Osteoblast (primary cell): ENCODE data around the gene DOCK11. TPM values are rescaled to one million over a fixed set of nuclear protein-coding genes. Genes with fewer than 3 reads are reported as not detected.

Source experiments
- DNase-seq: peaks from one replicate; pipeline ENCODE4 v3.0.0; 2011; ENCODE audit warnings: low spot score, mixed read lengths; ENCODE audit not compliant: insufficient read length; ENCODE audit errors: missing footprints
- H2AFZ ChIP-seq: 2 replicates; pipeline ENCODE4 v1.6.0; 2011; ENCODE audit warnings: mild to moderate bottlenecking, low read length
- H3K27ac ChIP-seq: 2 replicates; pipeline ENCODE4 v1.5.1; 2011; ENCODE audit warnings: mild to moderate bottlenecking, low read depth, low read length, moderate library complexity
- H3K27me3 ChIP-seq: 2 replicates; pipeline ENCODE4 v1.6.0; 2012; ENCODE audit warnings: mild to moderate bottlenecking, control low read depth, inconsistent platforms, low read length, moderate library complexity; ENCODE audit not compliant: insufficient read depth
- H3K36me3 ChIP-seq: 2 replicates; pipeline ENCODE4 v1.5.1; 2011; ENCODE audit warnings: mild to moderate bottlenecking, low read length, control low read depth, moderate library complexity; ENCODE audit not compliant: insufficient read depth
- H3K4me1 ChIP-seq: 2 replicates; pipeline ENCODE4 v1.5.1; 2011; ENCODE audit warnings: mild to moderate bottlenecking, low read length, control low read depth, moderate library complexity; ENCODE audit not compliant: insufficient read depth
- H3K4me2 ChIP-seq: 2 replicates; pipeline ENCODE4 v1.6.0; 2011; ENCODE audit warnings: mild to moderate bottlenecking, low read length; ENCODE audit not compliant: insufficient read depth
- H3K4me3 ChIP-seq: fragments of 200-600 bp; sonication (generic); 3 replicates; pipeline ENCODE4 v1.5.1; 2012; ENCODE audit warnings: mild to moderate bottlenecking, low read length, inconsistent platforms; ENCODE audit not compliant: insufficient read depth
- H3K79me2 ChIP-seq: 2 replicates; pipeline ENCODE4 v1.6.0; 2012; ENCODE audit warnings: mild to moderate bottlenecking, low read length, control low read depth, inconsistent platforms; ENCODE audit not compliant: insufficient read depth
- H3K9me3 ChIP-seq: 2 replicates; pipeline ENCODE4 v1.5.1; 2011; ENCODE audit warnings: low read depth, low read length, control low read depth
- H4K20me1 ChIP-seq: 2 replicates; pipeline ENCODE4 v1.6.0; 2012; ENCODE audit warnings: mild to moderate bottlenecking, low read length, control low read depth; ENCODE audit not compliant: insufficient read depth
- CTCF ChIP-seq: IDR thresholded peaks from 2 replicates; pipeline ENCODE4 v1.5.1; 2011; ENCODE audit warnings: mild to moderate bottlenecking, low read depth, low read length, moderate library complexity; ENCODE audit errors: extremely low read depth
- total RNA-seq: library from RNA; depleted of rRNA; stranded (reverse); fragments of >200 nt; gene quantifications from 2 replicates; pipeline ENCODE4 v1.2.3, GENCODE V29; 2012

The DOCK11 gene
- total RNA-seq, 1 donor: 26.4 TPM

GRCh38 chrX:118497180-118497818, 1.7 kb downstream of the DOCK11 start:
- peak overlapping the region; percentile 80 for H2AFZ ChIP-seq
- TF ChIP-seq CTCF: no peak
- H4K20me1 ChIP-seq: no peaks in the 10 kb centered on the region
- H3K4me2 ChIP-seq: peak overlapping the region; percentile 83
- H3K9me3 ChIP-seq: no peaks in the 10 kb centered on the region
- H3K27ac ChIP-seq: no peak overlapping the region
- H3K4me3 ChIP-seq: peak overlapping the region; percentile 78
- no peaks in the 10 kb centered on the region for H3K27me3 ChIP-seq
- DNase-seq: no peak
- H3K36me3 ChIP-seq: no peaks in the 10 kb centered on the region
- peaks cover 16% of the 10 kb centered on the region for H3K79me2 ChIP-seq
- H3K4me1 ChIP-seq: no peaks in the 10 kb centered on the region

GRCh38 chrX:118498351-118498750, 2.7 kb downstream of the DOCK11 start:
- Histone ChIP-seq H3K4me1 (no peaks in the 10 kb centered on the region), H2AFZ (no peak overlapping the region), H3K4me3 (no peak overlapping the region), H3K79me2 (peaks cover 16% of the 10 kb centered on the region), H4K20me1 (no peaks in the 10 kb centered on the region), H3K36me3 (no peaks in the 10 kb centered on the region), H3K27me3 (no peaks in the 10 kb centered on the region), H3K9me3 (no peaks in the 10 kb centered on the region), H3K4me2 (no peak overlapping the region), H3K27ac (no peak overlapping the region)
- TF ChIP-seq CTCF: no peak
- DNase-seq: no peak

GRCh38 chrX:118498755-118499154, 3.1 kb downstream of the DOCK11 start:
- H3K4me2 ChIP-seq: no peak overlapping the region
- H4K20me1 ChIP-seq: no peaks in the 10 kb centered on the region
- DNase-seq: no peak
- no peaks in the 10 kb centered on the region for H3K36me3 ChIP-seq
- no peaks in the 10 kb centered on the region for H3K9me3 ChIP-seq
- no peaks in the 10 kb centered on the region for H3K4me1 ChIP-seq
- TF ChIP-seq CTCF: no peak
- no peak overlapping the region for H2AFZ ChIP-seq
- peaks cover 16% of the 10 kb centered on the region for H3K79me2 ChIP-seq
- H3K4me3 ChIP-seq: no peak overlapping the region
- no peak overlapping the region for H3K27ac ChIP-seq
- no peaks in the 10 kb centered on the region for H3K27me3 ChIP-seq

GRCh38 chrX:118499295-118499694, 3.7 kb downstream of the DOCK11 start:
- Histone ChIP-seq H3K27ac (no peak overlapping the region), H3K79me2 (peaks cover 16% of the 10 kb centered on the region)

More at GRCh38 chrX:118499295-118499694, 3.7 kb downstream of the DOCK11 start:
- Histone ChIP-seq H4K20me1 (no peaks in the 10 kb centered on the region), H3K9me3 (no peaks in the 10 kb centered on the region), H3K4me3 (no peak overlapping the region), H3K27me3 (no peaks in the 10 kb centered on the region), H3K4me2 (no peak overlapping the region), H2AFZ (no peak overlapping the region), H3K36me3 (no peaks in the 10 kb centered on the region), H3K4me1 (no peaks in the 10 kb centered on the region)
- DNase-seq: no peak
- TF ChIP-seq CTCF: no peak
